Fibroblast of skin of back (primary cell): ENCODE results near the gene ABCA4.

Experiments
- DNase-seq: peaks from one replicate; pipeline ENCODE4 v3.0.0-alpha.2; 2013

Gene ABCA4

GRCh38 chr1:94104127-94104684 is 16.7 kb downstream of the ABCA4 start:
- no peak for DNase-seq

- DNase-seq, result no peak
Observed at GRCh38 chr1:94103608-94104007, 17.3 kb downstream of the ABCA4 start.

GRCh38 chr1:94101613-94102525 is 19.1 kb downstream of the ABCA4 start:
- DNase-seq, result no peak

DNA sequence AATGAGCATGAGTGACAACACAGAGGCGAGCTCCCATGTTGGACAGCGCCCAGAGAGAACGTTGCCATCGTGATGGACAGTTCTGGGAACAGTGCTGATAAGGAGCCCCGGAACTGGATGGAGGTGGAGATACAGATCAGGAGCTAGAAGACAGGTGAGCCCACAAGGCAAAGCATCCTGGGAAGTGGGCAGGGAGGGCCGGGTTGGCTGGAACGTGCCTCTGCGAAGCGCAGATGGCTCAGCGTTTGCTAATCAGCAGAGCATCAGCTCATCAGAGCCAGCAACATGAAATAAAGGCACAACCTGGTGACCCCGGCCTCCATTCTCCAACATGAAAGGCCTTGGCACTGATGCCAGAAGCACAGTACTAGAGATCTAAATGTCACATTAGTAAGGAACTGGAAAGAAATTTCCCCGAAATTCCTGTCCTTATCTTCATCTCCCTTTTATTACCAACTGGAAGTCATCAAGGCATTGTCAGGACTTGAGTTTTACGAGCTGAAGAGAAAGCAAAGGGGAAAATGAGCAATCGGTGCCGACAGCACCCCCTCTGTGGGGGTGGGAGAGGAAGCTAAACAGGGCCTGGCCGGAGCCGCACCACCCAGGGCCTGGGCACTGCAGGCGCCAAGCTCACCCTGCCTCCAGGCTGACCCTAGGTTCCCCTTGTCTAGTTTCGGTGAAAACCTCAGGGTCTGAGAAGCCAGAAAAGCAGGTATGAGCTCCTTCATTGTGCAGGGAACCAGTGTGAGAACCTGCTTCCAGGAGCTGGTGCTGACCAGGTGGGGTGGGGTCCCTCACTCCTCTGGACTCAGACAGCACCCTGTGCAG is 19.9 kb downstream of the ABCA4 start:
- no peak for DNase-seq

- no peak for DNase-seq
Observed at GRCh38 chr1:94100129-94100784, 20.7 kb downstream of the ABCA4 start.

GRCh38 chr1:94099303-94099702 is 21.6 kb downstream of the ABCA4 start:
- DNase-seq, result no peak

DNA sequence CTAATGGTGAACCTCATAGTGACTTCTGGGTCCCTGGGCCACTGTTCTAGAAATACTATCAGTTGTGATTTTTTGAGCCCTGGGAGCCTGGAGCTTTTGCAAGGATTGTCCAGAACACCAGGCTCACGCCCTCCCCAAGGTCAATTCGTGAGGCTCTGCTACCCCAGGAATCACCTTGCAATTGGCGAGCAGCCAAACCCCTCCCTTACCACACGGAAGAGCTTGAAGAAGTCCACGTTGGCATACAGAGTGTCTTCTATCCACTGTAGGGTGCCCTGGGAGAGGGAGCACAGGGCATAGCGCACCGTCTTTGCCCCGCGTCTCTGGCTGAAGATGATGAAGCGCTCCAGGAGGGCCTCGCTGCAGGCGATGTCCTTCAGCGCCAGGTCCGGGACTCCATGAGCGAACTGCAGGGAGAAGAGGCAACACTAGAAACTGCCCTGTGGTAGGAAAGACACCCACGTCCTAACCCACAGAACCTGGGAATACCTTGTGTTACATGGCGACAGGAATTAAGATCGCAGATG is 22.3 kb downstream of the ABCA4 start:
- no peak for DNase-seq

- DNase-seq, result no peak
Observed at GRCh38 chr1:94096797-94097549, 24.0 kb downstream of the ABCA4 start.

GRCh38 chr1:94095744-94096469 is 25.0 kb downstream of the ABCA4 start:
- DNase-seq, result peak; percentile 41

DNA sequence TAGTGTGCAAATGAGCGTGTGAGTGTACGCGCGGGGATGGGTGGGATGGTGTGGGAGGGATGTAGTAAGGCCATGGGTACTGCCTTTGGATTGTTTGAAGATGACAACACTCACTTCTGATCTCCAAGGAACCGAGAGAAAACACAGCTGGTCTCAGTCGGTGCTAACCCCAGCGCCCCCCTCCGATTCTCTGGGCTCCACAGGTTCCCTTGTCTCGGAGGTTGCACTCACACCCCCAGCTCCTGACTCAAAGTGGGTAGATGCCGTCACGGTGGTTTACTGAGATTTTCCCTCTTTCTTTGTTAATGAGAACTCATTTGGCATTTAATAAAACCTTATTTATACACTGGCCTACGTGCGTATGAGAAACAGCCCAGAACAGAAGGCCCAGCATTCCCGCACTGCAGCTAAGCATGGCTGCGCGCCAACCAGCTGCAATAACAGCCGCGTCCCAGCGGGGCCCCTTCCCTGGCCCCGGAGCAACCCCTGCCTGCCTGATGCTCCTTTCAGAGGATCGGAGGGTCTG is 25.8 kb downstream of the ABCA4 start:
- DNase-seq, result peak; percentile 81

DNA sequence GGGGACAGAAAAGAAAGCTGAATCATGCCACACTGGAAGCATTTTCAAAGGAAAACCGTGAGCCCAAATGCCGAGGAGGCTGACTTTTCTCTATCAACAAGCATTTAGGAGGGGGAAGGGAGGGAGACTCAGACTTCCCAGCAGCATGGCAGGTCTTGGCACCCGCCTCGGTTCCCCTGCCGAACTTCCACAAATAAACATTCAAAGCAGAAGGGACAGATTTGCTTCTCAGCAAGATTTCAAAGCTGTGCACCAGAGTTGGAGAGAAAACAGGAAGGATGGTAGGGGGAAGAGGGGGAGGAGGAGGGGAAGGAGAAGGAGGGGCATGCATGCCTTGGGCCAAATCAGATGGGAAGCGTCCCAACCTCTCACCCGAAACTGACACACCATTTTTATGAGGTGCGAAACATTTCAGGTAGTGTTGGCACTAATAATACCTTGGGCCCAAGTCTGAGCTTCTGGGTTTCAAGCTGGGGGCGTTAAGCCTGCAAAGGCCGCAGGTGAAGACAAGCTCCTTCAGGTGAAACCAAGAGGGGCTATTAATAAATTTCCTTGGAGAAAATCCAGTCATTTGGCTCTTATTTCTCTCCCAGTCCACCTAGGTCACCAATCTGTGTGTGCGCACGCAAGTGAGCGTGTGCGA is 26.4 kb downstream of the ABCA4 start:
- DNase-seq, result peak; percentile 80

GRCh38 chr1:94093996-94094395 is 27.0 kb downstream of the ABCA4 start:
- no peak for DNase-seq

DNA sequence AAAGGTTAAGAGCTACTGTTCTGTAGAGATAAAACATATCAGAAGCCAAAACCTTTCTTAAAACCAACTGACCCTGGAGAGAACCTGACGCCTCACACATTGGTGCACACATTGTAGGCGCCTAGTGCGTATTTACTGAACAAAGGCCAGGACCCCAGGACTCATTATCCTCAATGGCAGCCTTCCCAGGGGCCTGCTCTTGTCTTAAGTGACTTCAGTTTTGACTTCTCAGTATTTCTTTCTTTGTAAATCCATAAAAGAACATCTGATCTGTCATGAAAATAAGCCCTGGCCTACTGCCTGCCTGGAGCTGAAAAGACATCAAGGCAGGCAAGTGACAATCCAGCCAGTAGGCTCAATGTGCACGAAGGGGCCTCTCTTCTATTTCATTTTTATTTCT is 27.6 kb downstream of the ABCA4 start:
- no peak for DNase-seq

DNA sequence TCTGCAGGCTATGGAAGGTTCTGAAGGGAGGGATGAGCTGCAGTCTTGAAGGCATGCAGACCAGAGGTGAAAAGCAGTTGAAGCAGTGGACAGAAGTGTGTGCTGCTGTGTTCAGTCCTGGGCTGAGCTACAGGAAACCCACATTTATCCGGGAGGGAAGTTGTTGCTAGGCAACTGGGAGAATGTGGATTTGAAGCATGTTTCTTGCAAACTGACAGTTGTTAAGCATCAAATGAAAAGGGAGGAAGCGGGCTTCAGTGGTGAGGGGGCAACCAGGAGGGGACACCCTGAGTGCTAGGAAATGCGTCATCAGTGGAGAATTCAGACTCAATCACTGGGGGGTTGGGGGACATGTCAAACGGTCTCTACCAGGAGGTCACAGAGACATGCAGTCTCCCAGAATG is 28.7 kb downstream of the ABCA4 start:
- DNase-seq, result peak; percentile 80

DNA sequence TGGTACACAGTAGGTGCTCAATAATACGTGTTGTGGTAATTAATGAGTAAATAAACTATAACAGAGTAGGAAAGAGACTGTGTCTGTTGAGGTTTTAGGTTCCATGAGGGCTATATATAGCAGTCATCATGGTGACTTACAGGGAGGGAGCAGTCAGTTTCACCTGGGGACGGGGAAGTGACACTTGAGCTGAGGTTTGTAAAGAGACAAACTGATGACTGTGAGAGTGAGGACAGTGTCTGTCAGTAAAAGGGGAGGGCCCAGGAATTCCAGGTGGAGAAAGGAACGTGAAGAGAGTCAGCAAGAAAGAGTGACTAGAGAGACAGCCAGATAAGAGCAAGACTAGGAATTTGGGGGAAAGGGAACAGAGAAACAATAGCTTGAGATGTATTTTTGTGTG is 30.2 kb downstream of the ABCA4 start:
- DNase-seq, result no peak

- no peak for DNase-seq
Observed at GRCh38 chr1:94087193-94087592, 33.8 kb downstream of the ABCA4 start.

- no peak for DNase-seq
Observed at GRCh38 chr1:94084547-94084946, 36.4 kb downstream of the ABCA4 start.

DNA sequence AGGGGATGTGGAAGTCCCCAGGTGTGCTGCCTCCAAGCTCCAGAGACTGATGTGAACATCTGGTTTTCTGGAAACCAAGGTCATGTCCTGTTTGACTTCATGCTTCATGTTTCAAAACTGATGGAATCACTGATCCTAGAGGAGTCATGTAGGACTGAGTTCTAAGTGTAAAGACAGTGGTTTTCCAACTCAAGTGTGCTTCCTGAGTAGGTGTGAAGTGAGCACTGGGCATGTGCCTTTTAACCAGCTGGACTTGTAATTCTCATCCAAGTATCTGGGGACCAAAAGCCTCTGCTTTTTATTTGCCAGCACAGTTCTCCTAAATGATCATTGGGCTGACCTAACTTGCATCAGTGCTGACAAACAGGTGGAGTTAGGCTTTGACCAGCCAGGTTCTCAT is 36.9 kb downstream of the ABCA4 start:
- DNase-seq, result no peak

DNA sequence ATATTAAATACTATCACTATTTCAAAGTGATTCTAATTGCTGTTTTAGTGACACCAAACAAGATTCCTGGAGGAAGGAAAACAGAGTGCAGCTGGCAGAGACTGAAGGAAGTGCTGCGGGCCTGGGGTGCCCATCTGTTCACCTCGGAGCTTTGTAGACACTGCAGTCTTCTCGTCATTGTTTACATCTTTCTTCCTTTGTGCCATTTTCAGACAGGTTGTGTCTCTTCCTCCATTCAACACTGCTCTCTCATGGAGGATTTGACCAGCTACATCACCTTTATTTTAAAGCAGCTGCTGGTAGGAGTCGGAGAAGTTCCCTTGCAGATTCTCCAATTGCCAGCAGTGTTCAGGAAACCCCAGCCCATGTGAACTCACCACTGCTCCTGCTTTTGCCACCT is 37.3 kb downstream of the ABCA4 start:
- no peak for DNase-seq
